Kidney capillary endothelial cell (primary cell): ENCODE results near the gene C18orf54.
A peak's percentile ranks its signal among the peaks of the same experiment; 100 is the strongest.
"Not testable (repeated sequence)": the region's sequence is repeated elsewhere in the genome, so short reads cannot be mapped to it uniquely, and the experiment has no call there.

Source experiments
- DNase-seq: peaks from one replicate; pipeline ENCODE4 v3.0.0-alpha.2; 2018; ENCODE audit warnings: low spot score

Gene C18orf54

GRCh38 chr18:54386800-54387495 lies 29.2 kb downstream of the C18orf54 start:
- not testable (repeated sequence) for DNase-seq

DNA sequence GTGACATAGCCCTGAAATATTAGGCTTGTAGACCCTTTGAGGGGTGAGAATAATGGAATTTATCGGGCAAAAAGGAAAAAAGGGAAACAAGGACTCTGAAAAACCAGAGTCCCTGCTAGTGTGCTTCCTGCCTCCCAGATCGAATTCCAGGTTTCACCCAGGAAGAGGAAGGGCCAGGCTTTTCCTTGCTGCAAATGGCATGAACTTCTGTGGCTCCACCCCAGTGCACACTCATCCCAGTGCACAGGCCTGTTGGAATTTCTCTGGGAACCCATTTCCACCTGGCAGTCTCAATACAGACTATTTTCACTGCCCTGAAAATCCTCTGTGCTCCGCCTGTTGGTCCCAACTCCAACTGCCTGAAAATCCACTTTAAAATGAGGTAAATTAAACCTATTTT lies 29.9 kb downstream of the C18orf54 start:
- no peak for DNase-seq

GRCh38 chr18:54388203-54389142 lies 30.8 kb downstream of the C18orf54 start:
- DNase-seq: peak; percentile 92

DNA sequence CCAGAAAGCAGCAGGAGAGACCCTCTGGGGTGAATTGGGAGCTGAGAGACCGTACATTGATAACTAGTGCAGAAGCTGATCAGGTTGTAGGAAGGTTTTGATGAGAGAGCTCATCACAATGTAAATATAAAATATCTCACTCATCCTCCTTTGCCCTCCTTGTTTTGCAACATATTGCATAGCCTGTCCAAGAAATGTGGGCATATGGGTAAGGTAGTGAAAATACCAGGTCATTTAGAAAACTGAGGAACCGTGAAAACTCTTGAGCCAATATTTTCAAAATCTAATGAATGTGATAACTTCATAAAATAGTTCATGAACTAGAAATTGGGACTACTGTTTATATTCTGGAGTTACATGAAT lies 31.4 kb downstream of the C18orf54 start:
- no peak for DNase-seq

DNA sequence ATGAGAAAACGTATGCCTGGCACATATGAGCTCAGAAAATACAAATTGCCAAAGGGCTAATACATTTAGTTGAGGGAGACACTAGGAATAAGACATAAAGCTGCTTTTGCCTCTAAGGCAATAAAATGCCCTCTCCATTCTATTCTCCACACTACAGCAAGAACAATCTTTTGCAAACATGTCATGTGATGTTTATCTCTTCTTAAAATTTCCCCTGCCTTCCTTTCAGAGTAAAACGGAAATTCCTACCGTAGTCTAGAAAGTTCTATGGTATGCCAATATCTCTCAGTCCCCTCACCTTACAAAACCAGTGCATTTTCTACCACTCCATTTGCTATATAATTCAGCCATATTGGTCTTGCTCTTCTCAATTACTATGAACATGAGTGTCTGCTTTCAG lies 33.1 kb downstream of the C18orf54 start:
- no peak for DNase-seq

DNA sequence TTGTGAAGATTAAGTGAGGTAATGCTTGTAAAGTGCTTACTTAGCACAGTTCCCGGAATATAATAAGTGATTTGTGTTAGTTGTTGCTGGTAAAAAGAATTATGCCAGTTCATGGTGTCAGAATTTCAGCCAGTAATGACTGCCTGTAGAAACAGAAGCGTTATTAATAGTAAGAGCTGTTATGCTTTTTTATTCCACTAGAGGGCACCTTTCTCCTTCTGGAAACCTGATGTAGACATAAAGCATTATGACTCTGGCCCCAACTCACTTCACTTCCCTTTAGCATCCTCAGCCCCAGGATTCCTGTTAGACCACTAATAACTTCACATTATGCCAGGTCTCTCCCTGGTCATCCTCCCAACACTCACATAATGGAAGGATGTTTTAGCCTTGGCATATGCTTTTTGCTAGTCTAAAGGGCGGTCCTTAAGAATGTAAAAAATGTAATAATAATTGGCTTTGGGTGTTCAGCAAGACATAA lies 34.9 kb downstream of the C18orf54 start:
- peak; percentile 82 for DNase-seq

DNA sequence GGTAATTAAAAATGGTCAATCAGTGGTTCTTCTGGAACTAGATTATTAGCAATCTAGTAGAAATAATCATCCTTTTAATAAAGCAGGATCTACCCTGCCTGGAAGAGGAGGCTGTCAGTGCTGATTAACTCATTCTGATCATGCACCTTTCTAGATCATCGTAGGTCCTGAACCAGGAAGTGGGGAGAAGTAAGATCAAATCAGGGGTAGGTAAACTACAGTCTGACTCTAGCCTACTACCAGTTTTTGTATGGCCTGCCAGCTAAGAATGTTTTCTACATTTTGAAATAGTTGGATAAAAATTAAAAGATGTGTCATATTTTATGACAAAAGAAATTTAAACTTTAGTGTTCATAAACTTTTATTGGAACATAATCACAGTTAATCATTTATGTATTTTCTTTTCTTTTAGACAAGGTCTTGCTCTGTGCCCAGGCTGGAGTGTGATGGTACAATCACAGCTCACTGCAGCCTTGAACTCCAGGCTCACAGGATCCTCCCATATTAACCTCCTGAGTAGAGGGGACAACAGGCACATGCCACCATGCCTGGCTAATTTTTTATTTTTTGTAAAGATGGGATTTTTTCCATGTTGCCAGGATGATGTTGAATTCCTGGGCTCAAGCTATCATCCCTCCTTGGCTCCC lies 36.1 kb downstream of the C18orf54 start:
- DNase-seq: no peak

- no peak for DNase-seq
Measured at GRCh38 chr18:54396760-54397159, 39.1 kb downstream of the C18orf54 start.

- no peak for DNase-seq
Measured at GRCh38 chr18:54405290-54405689, 47.6 kb downstream of the C18orf54 start.

DNA sequence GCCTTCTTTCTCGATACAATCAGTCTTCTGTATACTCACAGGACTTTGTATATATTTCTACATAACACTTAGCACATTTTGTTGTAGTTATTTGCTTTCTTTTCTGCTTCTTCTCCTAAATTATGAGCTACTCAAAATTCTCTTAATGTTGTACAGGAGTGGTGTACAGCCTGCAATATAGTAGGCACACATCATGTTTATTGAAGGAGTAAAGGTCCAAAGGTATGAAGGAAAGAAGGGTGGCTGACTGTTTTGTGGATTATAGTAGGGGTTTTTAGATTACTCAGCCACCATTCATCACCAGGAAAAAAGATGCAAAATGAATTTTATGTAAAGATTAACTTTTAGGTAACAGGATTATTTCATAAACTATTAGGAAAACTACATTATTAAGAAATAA lies 54.1 kb downstream of the C18orf54 start:
- no peak for DNase-seq

- DNase-seq: no peak
Measured at GRCh38 chr18:54415086-54415485, 57.4 kb downstream of the C18orf54 start.

GRCh38 chr18:54416436-54416835 lies 58.7 kb downstream of the C18orf54 start:
- no peak for DNase-seq

DNA sequence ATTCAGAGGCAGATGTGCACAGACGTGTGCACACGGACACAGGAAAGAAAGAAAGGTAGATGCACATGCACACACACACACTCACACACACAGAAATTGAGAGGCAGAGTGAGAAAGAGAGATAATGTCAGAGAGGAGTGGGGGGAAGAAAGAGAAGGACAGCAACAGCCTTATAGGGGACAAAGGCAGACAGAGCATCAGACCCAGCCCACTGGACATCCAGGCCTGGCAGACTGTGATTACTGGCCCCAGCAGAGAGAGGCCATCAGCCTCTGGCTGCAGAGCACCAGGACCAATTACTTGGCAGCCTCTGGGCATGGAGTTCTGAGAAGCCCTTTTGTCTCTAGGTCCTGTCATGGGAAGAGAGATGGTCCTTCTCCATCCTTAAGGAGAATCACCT lies 66.1 kb downstream of the C18orf54 start:
- DNase-seq: no peak

- no peak for DNase-seq
Measured at GRCh38 chr18:54426085-54426665, 68.5 kb downstream of the C18orf54 start.
